ENCODE data around the gene BCL2L11.
"Not testable (repeated sequence)": the region's sequence is repeated elsewhere in the genome, so short reads cannot be mapped to it uniquely, and the experiment has no call there.

The BCL2L11 gene, protein sequence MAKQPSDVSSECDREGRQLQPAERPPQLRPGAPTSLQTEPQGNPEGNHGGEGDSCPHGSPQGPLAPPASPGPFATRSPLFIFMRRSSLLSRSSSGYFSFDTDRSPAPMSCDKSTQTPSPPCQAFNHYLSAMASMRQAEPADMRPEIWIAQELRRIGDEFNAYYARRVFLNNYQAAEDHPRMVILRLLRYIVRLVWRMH

DNA sequence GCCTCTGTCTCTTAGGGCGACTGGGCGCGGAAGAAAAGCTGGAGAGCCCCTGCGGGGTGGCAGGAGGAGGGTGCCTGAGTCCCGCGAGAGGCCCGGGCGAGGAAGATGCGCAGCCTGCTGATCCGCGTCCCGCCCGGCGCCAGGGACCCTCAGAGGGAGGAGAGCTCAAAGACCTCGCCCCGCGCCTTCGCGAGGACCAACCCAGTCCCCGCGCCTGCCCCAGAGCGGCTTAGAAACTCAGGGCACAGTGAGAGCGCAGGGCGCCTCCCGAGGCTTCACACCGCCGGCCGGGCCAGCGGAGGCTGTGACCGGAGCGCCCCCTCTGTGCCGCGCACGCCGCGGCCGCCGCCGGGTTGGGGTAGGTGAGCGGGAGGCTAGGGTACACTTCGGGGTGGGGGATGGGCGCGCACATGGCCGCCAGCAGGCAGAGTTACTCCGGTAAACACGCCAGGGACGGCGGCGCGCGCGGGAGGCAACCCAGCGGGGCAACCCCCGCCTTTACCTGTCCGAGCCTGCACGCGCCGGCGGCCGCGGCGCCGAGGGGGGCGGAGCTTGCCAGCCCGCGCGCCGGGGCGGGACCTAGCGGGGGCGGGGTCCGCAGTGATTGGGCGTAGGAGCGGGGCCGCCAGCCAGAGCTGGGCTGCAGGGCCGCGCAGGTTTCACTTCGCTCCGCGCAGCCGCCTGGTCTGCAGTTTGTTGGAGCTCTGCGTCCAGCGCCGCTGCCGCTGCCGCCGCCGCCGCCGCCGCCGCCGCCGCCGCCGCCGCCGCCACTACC is at the start of gene BCL2L11:
Gene BCL2L11 (plus strand): TSS at position 662 of the 775 bp plus-strand sequence. CDS start 2,832 bp downstream, outside the sequence.
- TF ChIP-seq, protein P1, sequence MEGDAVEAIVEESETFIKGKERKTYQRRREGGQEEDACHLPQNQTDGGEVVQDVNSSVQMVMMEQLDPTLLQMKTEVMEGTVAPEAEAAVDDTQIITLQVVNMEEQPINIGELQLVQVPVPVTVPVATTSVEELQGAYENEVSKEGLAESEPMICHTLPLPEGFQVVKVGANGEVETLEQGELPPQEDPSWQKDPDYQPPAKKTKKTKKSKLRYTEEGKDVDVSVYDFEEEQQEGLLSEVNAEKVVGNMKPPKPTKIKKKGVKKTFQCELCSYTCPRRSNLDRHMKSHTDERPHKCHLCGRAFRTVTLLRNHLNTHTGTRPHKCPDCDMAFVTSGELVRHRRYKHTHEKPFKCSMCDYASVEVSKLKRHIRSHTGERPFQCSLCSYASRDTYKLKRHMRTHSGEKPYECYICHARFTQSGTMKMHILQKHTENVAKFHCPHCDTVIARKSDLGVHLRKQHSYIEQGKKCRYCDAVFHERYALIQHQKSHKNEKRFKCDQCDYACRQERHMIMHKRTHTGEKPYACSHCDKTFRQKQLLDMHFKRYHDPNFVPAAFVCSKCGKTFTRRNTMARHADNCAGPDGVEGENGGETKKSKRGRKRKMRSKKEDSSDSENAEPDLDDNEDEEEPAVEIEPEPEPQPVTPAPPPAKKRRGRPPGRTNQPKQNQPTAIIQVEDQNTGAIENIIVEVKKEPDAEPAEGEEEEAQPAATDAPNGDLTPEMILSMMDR (conservative IDR thresholded peaks at IDR 0.05; ENCODE audit: low read length), result 0 out of 2 replicates have a peak, but pooled peaks have one; percentile 1
- peak; percentile 88 for DNase-seq (ENCODE audit: low read depth)
- H3K4me3 ChIP-seq (ENCODE audit: low read length), result peak within 1 kb of the TSS; percentile 82

DNA sequence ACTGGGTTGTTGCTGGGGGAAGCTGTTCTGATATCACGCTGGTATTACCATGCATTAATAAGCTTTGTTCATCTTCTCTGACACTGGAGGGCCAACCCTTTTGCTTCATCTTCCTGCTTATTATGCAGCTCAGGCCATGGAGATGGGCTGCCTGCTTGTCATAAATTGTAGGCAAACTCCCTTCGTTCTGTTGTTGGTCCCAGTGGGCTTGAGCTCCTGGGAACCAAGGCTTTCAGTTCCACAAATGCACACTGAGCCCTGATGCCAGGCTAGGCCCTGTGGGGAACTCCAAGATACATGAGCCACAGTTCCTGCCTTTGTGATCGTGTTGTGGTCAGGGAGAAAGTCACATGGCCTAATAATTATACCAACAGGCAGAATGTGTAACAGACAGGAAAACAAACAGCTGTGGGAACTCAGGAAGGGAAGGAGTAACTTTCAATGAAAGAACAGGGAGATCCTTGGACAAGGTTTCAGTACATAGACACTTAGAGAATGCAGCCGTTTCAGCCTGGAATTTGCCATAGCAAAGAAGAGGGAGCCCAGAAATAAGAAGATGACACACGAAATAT is 49.0 kb upstream of the BCL2L11 start:
- TF ChIP-seq, protein P1 (conservative IDR thresholded peaks at IDR 0.05; ENCODE audit: low read length), result no peak
- peak; percentile 60 for DNase-seq (ENCODE audit: low read depth)
- H3K4me3 ChIP-seq (ENCODE audit: low read length), result no peak overlapping the region

DNA sequence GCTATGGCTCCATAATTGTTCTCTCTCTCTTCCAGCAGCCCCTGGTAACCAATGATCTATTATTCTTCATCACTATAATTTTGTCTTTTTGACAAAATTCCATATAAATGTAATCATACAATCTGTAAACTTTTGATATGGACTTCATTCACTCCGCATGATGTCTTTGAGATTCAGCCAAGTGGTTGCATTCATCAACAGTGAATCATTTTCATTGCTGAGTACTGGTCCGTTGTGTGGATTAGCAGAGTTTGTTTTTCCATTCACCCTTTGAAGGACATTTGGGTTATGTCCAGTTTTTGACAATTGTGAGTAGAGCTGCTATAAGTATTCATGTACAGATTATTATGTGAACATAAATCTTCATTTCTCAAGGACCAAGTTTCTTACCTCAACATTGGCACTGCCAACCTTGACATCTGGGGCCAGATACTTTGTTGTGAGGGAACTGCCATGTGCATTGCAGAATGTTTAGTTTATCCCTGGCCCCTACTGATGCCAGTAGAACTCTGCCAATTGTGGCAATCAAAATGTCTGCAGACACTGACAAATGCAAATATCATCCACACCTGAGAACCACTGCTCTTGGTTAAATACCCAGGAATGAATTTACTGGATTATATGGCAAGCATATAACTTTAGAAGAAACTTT is 48.4 kb upstream of the BCL2L11 start:
- DNase-seq (ENCODE audit: low read depth), result peak; percentile 58
- no peak overlapping the region for H3K4me3 ChIP-seq (ENCODE audit: low read length)
- TF ChIP-seq, protein P1 (conservative IDR thresholded peaks at IDR 0.05; ENCODE audit: low read length), result no peak

DNA sequence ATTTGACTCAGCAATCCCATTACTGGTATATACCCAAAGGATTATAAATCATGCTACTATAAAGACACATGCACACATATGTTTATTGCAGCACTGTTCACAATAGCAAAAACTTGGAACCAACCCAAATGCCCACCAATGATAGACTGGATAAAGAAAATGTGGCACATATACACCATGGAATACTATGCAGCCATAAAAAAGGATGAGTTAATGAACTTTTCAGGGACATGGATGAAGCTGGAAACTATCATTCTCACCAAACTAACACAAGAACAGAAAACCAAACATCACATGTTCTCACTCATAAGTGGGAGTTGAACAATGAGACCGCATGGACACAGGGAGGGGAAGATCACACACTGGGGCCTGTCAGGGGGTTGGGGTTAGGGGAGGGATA is 38.1 kb upstream of the BCL2L11 start:
- H3K4me3 ChIP-seq (ENCODE audit: low read length); DNase-seq (ENCODE audit: low read depth): not testable (repeated sequence)

DNA sequence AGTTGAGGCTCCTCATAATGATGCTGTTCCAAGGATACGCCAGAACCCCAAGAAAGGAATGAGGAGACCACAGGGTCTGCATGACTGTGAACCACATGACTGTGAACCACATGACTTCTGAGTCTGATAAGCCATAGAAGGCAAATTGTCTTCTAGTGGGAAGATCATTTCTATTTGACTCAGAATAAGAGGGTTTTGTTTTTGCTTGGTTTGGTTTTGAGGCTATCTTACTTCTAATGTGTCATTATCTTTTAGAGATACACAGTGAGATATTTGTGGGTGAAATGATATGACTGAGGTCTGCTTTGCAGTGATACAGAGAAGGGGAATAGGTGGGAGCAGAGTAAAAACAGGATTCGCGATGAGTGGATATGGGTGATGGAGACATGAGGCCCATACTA is 28.9 kb upstream of the BCL2L11 start:
- H3K4me3 ChIP-seq (ENCODE audit: low read length), result no peak overlapping the region
- DNase-seq (ENCODE audit: low read depth), result no peak
- TF ChIP-seq, protein P1 (conservative IDR thresholded peaks at IDR 0.05; ENCODE audit: low read length), result no peak

DNA sequence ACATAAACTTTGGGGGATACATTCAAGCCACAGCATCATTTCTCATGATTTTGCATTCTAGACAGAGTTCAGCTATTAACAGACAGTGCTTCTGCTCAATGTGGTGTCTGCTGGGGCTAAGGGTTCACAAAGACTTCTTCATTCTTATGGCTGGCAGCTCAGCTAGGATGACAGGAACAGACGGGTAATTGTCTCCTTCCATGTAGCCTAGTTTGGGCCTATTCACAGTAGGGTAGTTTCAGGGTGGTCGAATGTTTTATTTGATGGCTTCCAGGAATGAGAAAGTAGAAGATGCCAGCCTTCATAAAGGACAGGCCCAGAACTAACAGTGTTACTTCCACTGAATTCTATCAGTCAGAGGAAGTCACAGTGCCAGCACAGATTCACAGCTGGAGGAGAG is 26.0 kb upstream of the BCL2L11 start:
- no peak overlapping the region for H3K4me3 ChIP-seq (ENCODE audit: low read length)
- TF ChIP-seq, protein P1 (conservative IDR thresholded peaks at IDR 0.05; ENCODE audit: low read length), result no peak
- DNase-seq (ENCODE audit: low read depth), result no peak

DNA sequence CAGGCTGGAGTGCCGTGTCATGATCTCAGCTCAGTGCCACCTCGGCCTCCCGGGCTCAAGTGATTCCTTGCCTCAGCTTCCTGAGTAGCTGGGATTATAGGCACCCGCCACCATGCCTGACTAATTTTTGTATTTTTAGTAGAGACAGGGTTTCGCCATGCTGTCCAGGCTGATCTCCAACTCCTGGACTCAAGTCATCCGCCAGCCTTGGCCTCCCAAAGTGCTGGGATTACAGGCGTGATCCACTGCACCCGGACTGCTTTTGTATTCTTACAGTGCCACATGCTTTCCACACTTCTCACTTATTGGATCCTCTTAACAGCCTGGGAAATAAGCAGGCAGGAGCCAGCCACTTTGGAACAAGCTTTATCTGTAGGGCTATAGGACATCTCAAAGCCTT is 25.3 kb upstream of the BCL2L11 start:
- no peak overlapping the region for H3K4me3 ChIP-seq (ENCODE audit: low read length)
- no peak for DNase-seq (ENCODE audit: low read depth)
- TF ChIP-seq, protein P1 (conservative IDR thresholded peaks at IDR 0.05; ENCODE audit: low read length), result no peak
